GM12891 (cell line): ENCODE results near the gene RAC3.

Experiments used
- DNase-seq: peaks from one replicate; pipeline ENCODE4 v3.0.0; 2011; ENCODE audit warnings: low spot score; ENCODE audit not compliant: insufficient read length
- FAIRE-seq: peaks from 2 replicates; lab custom pipeline; 2011; peaks lifted over from hg19 to GRCh38; lab: Jason Lieb, UNC
- PAX5 ChIP-seq: IDR thresholded peaks from 2 replicates; pipeline ENCODE4 v1.6.1; 2011; ENCODE audit warnings: low read length, moderate library complexity, mild to moderate bottlenecking; ENCODE audit not compliant: insufficient read depth, severe bottlenecking
- POLR2A ChIP-seq: IDR thresholded peaks from 2 replicates; pipeline ENCODE4 v1.6.1; 2011; ENCODE audit warnings: low read depth, low read length, control low read depth
- POLR2AphosphoS5 ChIP-seq: IDR thresholded peaks from 2 replicates; pipeline ENCODE4 v1.6.1; 2011; ENCODE audit warnings: low read depth, low read length, control low read depth
- POU2F2 ChIP-seq: IDR thresholded peaks from 2 replicates; pipeline ENCODE4 v1.6.1; 2011; ENCODE audit warnings: low read depth, mild to moderate bottlenecking, control low read depth, low read length, moderate library complexity
- SPI1 ChIP-seq: IDR thresholded peaks from 2 replicates; pipeline ENCODE4 v1.6.1; 2011; ENCODE audit warnings: low read depth, low read length, control low read depth
- TAF1 ChIP-seq: IDR thresholded peaks from 2 replicates; pipeline ENCODE4 v1.6.1; 2011; ENCODE audit warnings: low read depth, low read length, control low read depth

The RAC3 gene

GRCh38 chr17:81999587-81999975 is 31.9 kb upstream of the RAC3 start:
- no peak for FAIRE-seq
- TF ChIP-seq POLR2AphosphoS5 (no peak), POLR2A (no peak), TAF1 (no peak), SPI1 (no peak), POU2F2 (no peak), PAX5 (no peak)
- no peak for DNase-seq

DNA sequence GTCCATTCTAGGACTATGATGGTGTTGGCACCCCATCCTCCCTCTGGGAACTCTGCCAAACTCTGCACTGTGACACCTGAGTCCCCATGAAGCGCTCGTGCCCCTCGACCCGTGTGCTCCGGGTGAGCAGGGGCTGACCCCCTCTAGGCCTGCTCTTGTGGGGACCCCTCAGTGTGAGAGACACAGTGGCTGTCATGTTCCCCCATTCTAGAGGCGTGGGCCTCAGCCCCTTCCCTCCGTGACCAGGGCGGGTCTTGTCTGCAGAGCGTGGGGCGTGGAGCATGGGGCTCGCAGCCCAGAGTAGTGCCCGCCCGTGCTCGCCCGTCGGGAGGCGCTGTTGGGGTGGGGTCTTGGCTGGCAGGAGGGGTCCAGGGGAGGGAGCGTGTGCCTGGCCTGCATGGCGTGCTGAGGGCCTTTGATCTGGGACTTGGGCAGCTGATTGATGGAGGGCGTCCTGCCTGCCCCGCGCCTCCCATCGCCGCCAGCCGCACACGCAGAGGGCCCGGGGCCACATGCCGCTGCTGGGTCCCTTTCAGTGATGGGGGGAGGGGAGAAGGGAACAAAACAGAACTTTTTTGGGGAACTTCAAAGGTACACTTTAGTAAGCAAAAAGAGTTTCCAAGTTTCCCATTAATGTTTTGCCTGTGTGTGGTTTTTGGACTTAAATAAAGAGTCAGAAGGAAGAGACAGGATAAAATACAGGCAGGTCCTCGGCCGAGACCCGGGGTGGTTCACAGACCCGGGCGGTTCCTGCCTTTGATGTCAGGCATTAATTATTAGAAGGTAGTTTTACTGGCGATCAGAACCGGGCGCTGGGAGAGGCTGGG is 31.3 kb upstream of the RAC3 start:
- FAIRE-seq = no peak
- no peak for TF ChIP-seq SPI1
- TF ChIP-seq POLR2AphosphoS5 = no peak
- TF ChIP-seq TAF1 = no peak
- no peak for TF ChIP-seq POLR2A
- no peak for TF ChIP-seq POU2F2
- no peak for TF ChIP-seq PAX5
- no peak for DNase-seq

- DNase-seq = no peak
- no peak for TF ChIP-seq POU2F2
- TF ChIP-seq TAF1 = no peak
- TF ChIP-seq SPI1 = no peak
- TF ChIP-seq PAX5 = no peak
- no peak for TF ChIP-seq POLR2A
- TF ChIP-seq POLR2AphosphoS5 = no peak
- no peak for FAIRE-seq
Observed at GRCh38 chr17:82000803-82001570, 30.5 kb upstream of the RAC3 start.

- no peak for TF ChIP-seq PAX5
- no peak for TF ChIP-seq POLR2AphosphoS5
- TF ChIP-seq POLR2A = no peak
- no peak for TF ChIP-seq SPI1
- no peak for TF ChIP-seq TAF1
- DNase-seq = no peak
- FAIRE-seq = no peak
Observed at GRCh38 chr17:82001571-82002056, 29.9 kb upstream of the RAC3 start.

DNA sequence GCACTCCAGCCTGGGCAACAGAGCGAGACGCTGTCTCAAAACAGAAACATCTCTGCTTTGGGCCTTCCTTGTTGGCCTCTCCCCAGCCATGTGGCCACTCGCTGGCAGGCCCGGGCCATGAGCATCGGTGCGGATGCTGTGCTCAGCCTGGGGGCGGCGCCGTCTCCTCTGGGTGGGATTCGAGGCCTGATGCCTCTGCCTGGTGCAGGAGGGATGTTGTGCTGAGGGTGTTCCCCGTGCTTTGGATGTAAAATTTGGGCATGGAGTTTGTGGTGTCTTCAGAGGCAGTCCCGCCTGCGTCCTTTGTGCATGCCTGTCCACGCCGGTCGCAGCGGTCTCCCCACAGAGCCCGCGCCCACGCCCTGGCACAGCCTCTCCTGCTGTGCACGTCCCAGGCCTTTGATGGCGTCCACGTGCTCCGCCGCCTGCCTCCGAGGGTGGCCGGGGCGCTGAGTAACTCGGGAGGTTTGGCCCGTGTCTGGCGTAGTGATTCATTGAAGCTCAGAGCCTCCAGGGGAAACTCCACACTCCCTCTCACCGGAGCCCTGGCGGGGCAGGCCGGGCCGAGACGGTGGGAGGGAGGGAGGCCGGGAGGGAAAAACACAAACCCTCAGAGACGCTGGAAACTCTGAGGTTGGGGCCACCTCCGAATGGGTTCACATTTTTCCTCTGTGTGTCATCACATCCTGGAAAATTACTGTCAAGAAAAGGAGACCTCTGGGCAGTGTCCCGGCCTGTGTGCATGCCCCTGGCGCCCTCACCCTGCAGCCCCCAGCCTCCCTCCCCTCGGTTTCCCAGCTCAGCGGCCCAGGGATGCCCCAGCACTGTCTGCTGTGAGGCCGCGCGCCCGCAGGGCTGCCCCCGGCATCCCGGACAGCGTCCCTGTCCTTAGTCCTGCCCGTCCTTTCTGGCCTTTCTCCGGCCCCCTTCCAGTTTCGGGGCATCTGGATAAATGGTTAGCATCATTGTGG is 27.8 kb upstream of the RAC3 start:
- TF ChIP-seq TAF1 (no peak), POU2F2 (no peak), SPI1 (no peak), POLR2A (no peak), PAX5 (no peak), POLR2AphosphoS5 (no peak)
- FAIRE-seq = no peak
- DNase-seq = no peak

- no peak for DNase-seq
- no peak for FAIRE-seq
- TF ChIP-seq POLR2A (no peak), POLR2AphosphoS5 (no peak), SPI1 (no peak), POU2F2 (no peak), TAF1 (no peak), PAX5 (no peak)
Observed at GRCh38 chr17:82004517-82005455, 26.7 kb upstream of the RAC3 start.

GRCh38 chr17:82005701-82006348 is 25.7 kb upstream of the RAC3 start:
- FAIRE-seq (peak; percentile 35), DNase-seq (no peak)
- TF ChIP-seq POLR2AphosphoS5 (no peak), POU2F2 (no peak), TAF1 (no peak), POLR2A (no peak), PAX5 (no peak), SPI1 (no peak)

- no peak for DNase-seq
- TF ChIP-seq POLR2AphosphoS5 (no peak), POU2F2 (no peak), SPI1 (no peak), PAX5 (no peak), POLR2A (no peak), TAF1 (no peak)
- FAIRE-seq = no peak
Observed at GRCh38 chr17:82006468-82007227, 24.8 kb upstream of the RAC3 start.
